ENCODE results near the gene WDFY3.

Gene WDFY3

DNA sequence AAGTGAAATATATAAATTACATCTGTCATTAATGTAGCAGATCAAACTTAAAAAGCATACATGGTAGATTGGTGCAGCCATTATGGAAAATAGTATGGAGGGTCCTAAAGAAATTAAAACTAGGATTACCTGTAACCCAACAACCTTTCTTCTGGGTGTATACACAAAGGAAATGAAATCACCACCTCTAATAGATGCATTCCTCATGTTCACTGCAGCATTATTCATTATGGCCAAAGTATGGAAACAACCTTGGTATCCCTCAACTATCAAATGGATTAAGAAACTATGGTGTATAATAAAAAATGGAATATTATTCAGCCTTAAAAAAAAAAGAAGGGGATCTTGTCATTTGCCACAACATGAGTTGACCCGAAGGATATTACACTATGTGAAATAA is 13.7 kb downstream of the WDFY3 start:
- no peak overlapping the region for H3K4me3 ChIP-seq (ENCODE audit: low read depth, low read length)
- DNase-seq (ENCODE audit: low read depth) = no peak
- in situ Hi-C loops (cut with HindIII; ENCODE audit: low sequenced_read_pairs) = loop anchor here (25.0 kb wide), 1 partner anchor 215 kb away; no protein-coding TSS in a partner anchor
- TF ChIP-seq, protein P1, sequence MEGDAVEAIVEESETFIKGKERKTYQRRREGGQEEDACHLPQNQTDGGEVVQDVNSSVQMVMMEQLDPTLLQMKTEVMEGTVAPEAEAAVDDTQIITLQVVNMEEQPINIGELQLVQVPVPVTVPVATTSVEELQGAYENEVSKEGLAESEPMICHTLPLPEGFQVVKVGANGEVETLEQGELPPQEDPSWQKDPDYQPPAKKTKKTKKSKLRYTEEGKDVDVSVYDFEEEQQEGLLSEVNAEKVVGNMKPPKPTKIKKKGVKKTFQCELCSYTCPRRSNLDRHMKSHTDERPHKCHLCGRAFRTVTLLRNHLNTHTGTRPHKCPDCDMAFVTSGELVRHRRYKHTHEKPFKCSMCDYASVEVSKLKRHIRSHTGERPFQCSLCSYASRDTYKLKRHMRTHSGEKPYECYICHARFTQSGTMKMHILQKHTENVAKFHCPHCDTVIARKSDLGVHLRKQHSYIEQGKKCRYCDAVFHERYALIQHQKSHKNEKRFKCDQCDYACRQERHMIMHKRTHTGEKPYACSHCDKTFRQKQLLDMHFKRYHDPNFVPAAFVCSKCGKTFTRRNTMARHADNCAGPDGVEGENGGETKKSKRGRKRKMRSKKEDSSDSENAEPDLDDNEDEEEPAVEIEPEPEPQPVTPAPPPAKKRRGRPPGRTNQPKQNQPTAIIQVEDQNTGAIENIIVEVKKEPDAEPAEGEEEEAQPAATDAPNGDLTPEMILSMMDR (IDR thresholded peaks at IDR 0.05; ENCODE audit: low read depth, low read length, missing control alignments) = no peak

- in situ Hi-C loops (cut with HindIII; ENCODE audit: low sequenced_read_pairs) = loop anchor here (25.0 kb wide), 1 partner anchor 215 kb away; no protein-coding TSS in a partner anchor
- TF ChIP-seq, protein P1 (IDR thresholded peaks at IDR 0.05; ENCODE audit: low read depth, low read length, missing control alignments) = no peak
- peak; percentile 49 for DNase-seq (ENCODE audit: low read depth)
- H3K4me3 ChIP-seq (ENCODE audit: low read depth, low read length) = no peak overlapping the region
Observed at GRCh38 chr4:84952004-84952403, 14.5 kb downstream of the WDFY3 start.

DNA sequence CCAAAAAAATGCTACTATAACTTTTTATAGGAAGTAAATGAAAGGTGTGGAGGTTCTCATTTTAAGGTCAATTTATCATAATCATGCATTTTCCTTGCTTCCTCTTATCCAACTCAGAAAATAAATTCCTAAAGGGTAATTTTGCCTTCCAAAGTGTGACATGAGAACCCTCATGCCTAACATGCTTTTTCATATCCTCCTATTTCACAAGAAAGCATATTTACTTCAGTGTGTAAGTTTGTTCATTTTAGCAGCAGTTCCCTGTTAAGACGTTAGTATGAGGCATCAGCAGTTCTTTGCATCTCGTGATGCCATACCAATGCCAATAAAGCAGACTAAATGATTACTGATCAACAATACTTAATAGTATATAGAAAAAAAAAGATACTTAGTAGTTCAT is 18.4 kb downstream of the WDFY3 start:
- no peak overlapping the region for H3K4me3 ChIP-seq (ENCODE audit: low read depth, low read length)
- no peak for DNase-seq (ENCODE audit: low read depth)
- TF ChIP-seq, protein P1 (IDR thresholded peaks at IDR 0.05; ENCODE audit: low read depth, low read length, missing control alignments) = no peak
- in situ Hi-C loops (cut with HindIII; ENCODE audit: low sequenced_read_pairs) = no loop called here

DNA sequence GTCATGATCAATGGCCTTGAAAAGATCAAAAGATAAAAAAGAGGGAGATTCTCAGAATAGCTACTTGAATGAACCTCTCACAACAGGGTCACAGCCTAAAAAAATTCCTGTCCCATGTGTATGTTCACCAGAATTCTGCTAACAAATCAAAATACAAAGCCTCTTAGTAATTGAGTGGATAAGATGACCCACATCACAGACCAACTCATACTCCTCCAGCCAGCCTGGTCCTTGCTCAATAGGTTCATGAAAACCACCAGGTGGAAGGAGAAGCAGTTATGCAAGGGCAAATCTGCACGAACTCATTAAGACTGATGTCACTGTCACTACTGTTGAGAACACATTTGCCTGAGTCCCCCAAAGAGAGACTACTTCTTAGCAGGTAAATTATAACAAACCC is 21.5 kb downstream of the WDFY3 start:
- in situ Hi-C loops (cut with HindIII; ENCODE audit: low sequenced_read_pairs) = no loop called here
- H3K4me3 ChIP-seq (ENCODE audit: low read depth, low read length) = no peak overlapping the region
- TF ChIP-seq, protein P1 (IDR thresholded peaks at IDR 0.05; ENCODE audit: low read depth, low read length, missing control alignments) = no peak
- no peak for DNase-seq (ENCODE audit: low read depth)

- in situ Hi-C loops (cut with HindIII; ENCODE audit: low sequenced_read_pairs) = no loop called here
- no peak overlapping the region for H3K4me3 ChIP-seq (ENCODE audit: low read depth, low read length)
- TF ChIP-seq, protein P1 (IDR thresholded peaks at IDR 0.05; ENCODE audit: low read depth, low read length, missing control alignments) = no peak
- no peak for DNase-seq (ENCODE audit: low read depth)
Observed at GRCh38 chr4:84940960-84941359, 25.5 kb downstream of the WDFY3 start.

DNA sequence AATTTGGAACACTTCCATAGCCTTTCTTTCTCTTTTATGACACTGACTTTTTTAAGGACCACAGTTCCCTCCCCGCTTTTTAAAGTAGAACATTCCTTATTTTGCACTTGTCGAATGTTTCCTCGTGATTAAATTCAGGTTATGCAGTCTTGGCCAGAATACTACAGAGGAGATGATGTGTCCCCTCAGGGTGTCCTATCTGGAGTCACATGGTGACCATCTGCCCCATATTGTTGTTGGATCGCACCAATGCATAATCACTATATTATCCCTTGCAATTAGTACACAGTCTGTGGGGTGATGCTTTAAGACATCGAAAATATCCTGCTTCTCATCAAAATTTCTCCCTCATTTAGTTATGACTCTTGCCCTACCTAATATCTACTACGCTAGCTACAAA is 27.4 kb downstream of the WDFY3 start:
- no peak for DNase-seq (ENCODE audit: low read depth)
- TF ChIP-seq, protein P1 (IDR thresholded peaks at IDR 0.05; ENCODE audit: low read depth, low read length, missing control alignments) = no peak
- in situ Hi-C loops (cut with HindIII; ENCODE audit: low sequenced_read_pairs) = no loop called here
- H3K4me3 ChIP-seq (ENCODE audit: low read depth, low read length) = no peak overlapping the region

DNA sequence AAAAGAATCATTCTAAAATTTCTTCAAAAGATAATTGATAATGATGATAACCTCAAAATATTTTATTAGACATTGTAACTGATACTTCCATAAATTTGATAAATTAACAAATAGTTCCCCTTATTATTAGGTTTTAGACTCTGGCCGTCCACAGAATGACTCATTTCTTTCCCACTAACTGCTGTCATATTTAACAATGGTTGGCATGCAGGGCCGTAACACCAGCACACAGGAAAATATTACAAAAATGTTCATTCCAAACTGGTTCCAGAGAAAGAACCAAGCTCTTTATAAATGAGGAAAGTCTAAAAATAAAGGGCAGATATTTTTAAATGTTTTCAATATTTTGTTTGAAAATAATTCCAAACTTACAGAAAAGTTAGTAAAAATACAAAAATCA is 28.2 kb downstream of the WDFY3 start:
- no peak overlapping the region for H3K4me3 ChIP-seq (ENCODE audit: low read depth, low read length)
- TF ChIP-seq, protein P1 (IDR thresholded peaks at IDR 0.05; ENCODE audit: low read depth, low read length, missing control alignments) = no peak
- in situ Hi-C loops (cut with HindIII; ENCODE audit: low sequenced_read_pairs) = no loop called here
- peak; percentile 76 for DNase-seq (ENCODE audit: low read depth)
